Keratinocyte (primary cell): ENCODE results near the gene SH3GLB1. TPM values are rescaled to one million over a fixed set of nuclear protein-coding genes. Genes with fewer than 3 reads are reported as not detected.

Experiments
- DNase-seq: peaks from one replicate; pipeline ENCODE4 v3.0.0-alpha.2; 2011; ENCODE audit warnings: low read depth, missing footprints, low spot score
- FAIRE-seq: peaks from 2 replicates; lab custom pipeline; 2011; peaks lifted over from hg19 to GRCh38; lab: Jason Lieb, UNC
- H2AFZ ChIP-seq: 2 replicates; pipeline ENCODE4 v1.6.0; 2012; ENCODE audit warnings: low read length, control low read depth, inconsistent platforms; ENCODE audit not compliant: control insufficient read depth
- H3K27ac ChIP-seq: 2 replicates; pipeline ENCODE4 v1.5.1; 2011; ENCODE audit warnings: low read length; ENCODE audit not compliant: control insufficient read depth, insufficient read depth
- H3K27me3 ChIP-seq: 3 replicates; pipeline ENCODE4 v1.6.0; 2011; ENCODE audit warnings: low read length; ENCODE audit not compliant: control insufficient read depth, insufficient read depth; ENCODE audit errors: extremely low read depth
- H3K36me3 ChIP-seq, 2 experiments: 2 replicates in 1 of 2; 3 replicates in 1 of 2; pipeline ENCODE4 v1.5.1; 2011; ENCODE audit warnings: low read length in 2 of 2, mild to moderate bottlenecking in 1 of 2; ENCODE audit not compliant: control insufficient read depth in 2 of 2, insufficient read depth in 2 of 2; ENCODE audit errors: extremely low read depth in 1 of 2
- H3K4me1 ChIP-seq: 3 replicates; pipeline ENCODE4 v1.5.1; 2011; ENCODE audit warnings: low read length; ENCODE audit not compliant: control insufficient read depth, insufficient read depth; ENCODE audit errors: extremely low read depth
- H3K4me2 ChIP-seq: 3 replicates; pipeline ENCODE4 v1.6.0; 2011; ENCODE audit warnings: low read depth, low read length; ENCODE audit not compliant: control insufficient read depth, insufficient read depth; ENCODE audit errors: extremely low read depth
- H3K4me3 ChIP-seq, 3 experiments: fragments of 200-600 bp in 1 of 3; sonication (generic) in 1 of 3; 2 replicates in 2 of 3; 3 replicates in 1 of 3; pipeline ENCODE4 v1.5.1; 2011 to 2016; ENCODE audit warnings: low read length in 3 of 3, mild to moderate bottlenecking in 3 of 3, control low read depth in 2 of 3, inconsistent platforms in 1 of 3, low read depth in 1 of 3, mixed read lengths in 1 of 3, mixed run types in 1 of 3, moderate library complexity in 1 of 3; ENCODE audit not compliant: control insufficient read depth in 2 of 3, insufficient read depth in 2 of 3; ENCODE audit errors: extremely low read depth in 1 of 3
- H3K79me2 ChIP-seq: 2 replicates; pipeline ENCODE4 v1.6.0; 2012; ENCODE audit warnings: low read length; ENCODE audit not compliant: control insufficient read depth, insufficient read depth
- H3K9ac ChIP-seq: 3 replicates; pipeline ENCODE4 v1.6.0; 2011; ENCODE audit warnings: low read length; ENCODE audit not compliant: control insufficient read depth, insufficient read depth; ENCODE audit errors: extremely low read depth
- H3K9me1 ChIP-seq: 3 replicates; pipeline ENCODE4 v1.6.0; 2011; ENCODE audit warnings: low read length; ENCODE audit not compliant: control insufficient read depth, insufficient read depth; ENCODE audit errors: extremely low read depth
- H3K9me3 ChIP-seq: 2 replicates; pipeline ENCODE4 v1.5.1; 2012; ENCODE audit warnings: low read depth, low read length; ENCODE audit not compliant: control insufficient read depth
- H4K20me1 ChIP-seq: 3 replicates; pipeline ENCODE4 v1.6.0; 2011; ENCODE audit warnings: low read length; ENCODE audit not compliant: control insufficient read depth, insufficient read depth; ENCODE audit errors: extremely low read depth
- EZH2 ChIP-seq: IDR thresholded peaks from one replicate; pipeline ENCODE4 v1.6.1; 2012; ENCODE audit warnings: inconsistent platforms, mild to moderate bottlenecking, low read length, moderate library complexity
- dilution Hi-C: fragments of 300-500 bp; cut with MboI; formaldehyde crosslinking; loops from one replicate; pipeline ENCODE4 v1.7.0; 2020; ENCODE audit warnings: low sequenced_read_pairs; ENCODE audit not compliant: extremely low pct_ligation_motif_present
- polyA plus RNA-seq, 5 experiments: library from polyadenylated mRNA; depleted of rRNA in 3 of 5; stranded (reverse) in 3 of 5; stranded (forward) in 1 of 5; unstranded in 1 of 5; fragments of >200 nt; gene quantifications; 1 replicate in 1 of 5; 2 replicates in 3 of 5; 3 replicates in 1 of 5; pipeline versions ENCODE4 v1.2.1 to v1.2.3, GENCODE V29; 2011 to 2012; ENCODE audit warnings: missing spikeins in 2 of 5, low read depth in 1 of 5, low replicate concordance in 1 of 5
- TF ChIP-seq, protein P1 (sequence below), 3 experiments: IDR thresholded peaks in 1 of 3; conservative IDR thresholded peaks in 1 of 3; optimal IDR thresholded peaks in 1 of 3; 2 replicates in 2 of 3; 3 replicates in 1 of 3; pipeline versions ENCODE3 to v1.5.1; 2011; ENCODE audit warnings: low read length in 3 of 3, mild to moderate bottlenecking in 3 of 3, moderate library complexity in 2 of 3, control low read depth in 1 of 3, inconsistent platforms in 1 of 3; ENCODE audit not compliant: insufficient read depth in 2 of 3; ENCODE audit errors: extremely low read depth in 1 of 3

SH3GLB1 gene
- polyA plus RNA-seq, 1 donor (not counting 4 experiments of a cell fraction or from before 2014, with no cell fraction given) = 77.1 TPM

DNA sequence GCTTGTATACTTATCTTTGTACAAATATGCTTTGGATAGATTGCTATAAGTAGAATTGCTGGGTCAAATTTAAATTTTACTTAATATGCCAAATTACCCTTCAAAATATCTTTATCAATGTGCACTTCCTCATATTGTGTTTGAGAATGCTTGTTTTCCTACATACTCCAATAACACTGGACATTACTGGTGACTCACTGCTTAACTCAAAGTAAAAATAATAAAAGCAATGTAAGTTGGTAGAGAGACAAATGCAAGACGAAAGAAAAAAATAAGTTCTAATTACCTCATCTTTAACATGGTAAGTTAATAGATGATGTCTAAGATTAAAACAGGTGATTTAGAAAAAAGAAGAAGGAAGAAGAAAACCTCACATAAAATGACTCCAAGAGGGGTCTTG, 7.9 kb upstream of the SH3GLB1 start:
- DNase-seq (no peak), FAIRE-seq (no peak)
- no peaks in the 10 kb centered on the region for H3K36me3 ChIP-seq
- dilution Hi-C loops = loop anchor here (25.0 kb wide), 1 partner anchor 184 kb away; no protein-coding TSS in a partner anchor
- H3K79me2 ChIP-seq = no peaks in the 10 kb centered on the region
- no peaks in the 10 kb centered on the region for H3K27me3 ChIP-seq
- no peaks in the 10 kb centered on the region for H3K9me1 ChIP-seq
- no peak overlapping the region for H3K4me3 ChIP-seq
- peaks cover 7% of the 10 kb centered on the region for H3K4me1 ChIP-seq
- H2AFZ ChIP-seq = no peak overlapping the region
- H3K4me2 ChIP-seq = no peak overlapping the region
- no peak overlapping the region for H3K9ac ChIP-seq
- no peaks in the 10 kb centered on the region for H4K20me1 ChIP-seq
- TF ChIP-seq, protein P1, sequence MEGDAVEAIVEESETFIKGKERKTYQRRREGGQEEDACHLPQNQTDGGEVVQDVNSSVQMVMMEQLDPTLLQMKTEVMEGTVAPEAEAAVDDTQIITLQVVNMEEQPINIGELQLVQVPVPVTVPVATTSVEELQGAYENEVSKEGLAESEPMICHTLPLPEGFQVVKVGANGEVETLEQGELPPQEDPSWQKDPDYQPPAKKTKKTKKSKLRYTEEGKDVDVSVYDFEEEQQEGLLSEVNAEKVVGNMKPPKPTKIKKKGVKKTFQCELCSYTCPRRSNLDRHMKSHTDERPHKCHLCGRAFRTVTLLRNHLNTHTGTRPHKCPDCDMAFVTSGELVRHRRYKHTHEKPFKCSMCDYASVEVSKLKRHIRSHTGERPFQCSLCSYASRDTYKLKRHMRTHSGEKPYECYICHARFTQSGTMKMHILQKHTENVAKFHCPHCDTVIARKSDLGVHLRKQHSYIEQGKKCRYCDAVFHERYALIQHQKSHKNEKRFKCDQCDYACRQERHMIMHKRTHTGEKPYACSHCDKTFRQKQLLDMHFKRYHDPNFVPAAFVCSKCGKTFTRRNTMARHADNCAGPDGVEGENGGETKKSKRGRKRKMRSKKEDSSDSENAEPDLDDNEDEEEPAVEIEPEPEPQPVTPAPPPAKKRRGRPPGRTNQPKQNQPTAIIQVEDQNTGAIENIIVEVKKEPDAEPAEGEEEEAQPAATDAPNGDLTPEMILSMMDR (optimal IDR thresholded peaks at IDR 0.05 in 1 of 3, IDR thresholded peaks at IDR 0.05 in 1 of 3, conservative IDR thresholded peaks at IDR 0.05 in 1 of 3; ENCODE audit: extremely low read depth in 1 of 3, insufficient read depth in 2 of 3, low read length in 3 of 3) = no peak
- no peak for TF ChIP-seq EZH2
- H3K27ac ChIP-seq = no peak overlapping the region
- H3K9me3 ChIP-seq = no peaks in the 10 kb centered on the region

- no peaks in the 10 kb centered on the region for H3K27me3 ChIP-seq
- no peaks in the 10 kb centered on the region for H3K36me3 ChIP-seq
- no peak for TF ChIP-seq EZH2
- TF ChIP-seq, protein P1 (optimal IDR thresholded peaks at IDR 0.05 in 1 of 3, IDR thresholded peaks at IDR 0.05 in 1 of 3, conservative IDR thresholded peaks at IDR 0.05 in 1 of 3; ENCODE audit: extremely low read depth in 1 of 3, insufficient read depth in 2 of 3, low read length in 3 of 3) = no peak
- no peaks in the 10 kb centered on the region for H3K9me3 ChIP-seq
- FAIRE-seq (no peak), DNase-seq (no peak)
- no peak overlapping the region for H3K9ac ChIP-seq
- H3K9me1 ChIP-seq = no peaks in the 10 kb centered on the region
- H3K4me1 ChIP-seq = peaks cover 14% of the 10 kb centered on the region
- H3K27ac ChIP-seq = no peak overlapping the region
- H3K79me2 ChIP-seq = no peaks in the 10 kb centered on the region
- no peak overlapping the region for H3K4me3 ChIP-seq
- no peaks in the 10 kb centered on the region for H4K20me1 ChIP-seq
- no peak overlapping the region for H3K4me2 ChIP-seq
- H2AFZ ChIP-seq = no peak overlapping the region
- dilution Hi-C loops = loop anchor here (25.0 kb wide), 1 partner anchor 187 kb away; no protein-coding TSS in a partner anchor
Measured at GRCh38 chr1:86699186-86699585, 5.2 kb upstream of the SH3GLB1 start.
